Mesenteric fat pad (tissue), 1 donor: Measurements from ENCODE around the gene MBD5. TPM values are rescaled to one million over a fixed set of nuclear protein-coding genes. Genes with fewer than 3 reads are reported as not detected.

Experiments used
- DNase-seq: peaks from one replicate; pipeline ENCODE4 v3.0.0-alpha.2; 2020; ENCODE audit warnings: low spot score
- total RNA-seq: library from RNA; stranded (reverse); fragmentation: NEBNext Ultra II Directional; extraction: Animal tissue kit (Norgen Biotek cat#: 25700); gene quantifications from one replicate; pipeline ENCODE4 v1.2.1, GENCODE V29; 2021
- donor health status: DM: yes; HTN: yes; CAD: no.

MBD5 gene
- total RNA-seq, 1 donor from 2014 or later: 28.1 TPM

DNA sequence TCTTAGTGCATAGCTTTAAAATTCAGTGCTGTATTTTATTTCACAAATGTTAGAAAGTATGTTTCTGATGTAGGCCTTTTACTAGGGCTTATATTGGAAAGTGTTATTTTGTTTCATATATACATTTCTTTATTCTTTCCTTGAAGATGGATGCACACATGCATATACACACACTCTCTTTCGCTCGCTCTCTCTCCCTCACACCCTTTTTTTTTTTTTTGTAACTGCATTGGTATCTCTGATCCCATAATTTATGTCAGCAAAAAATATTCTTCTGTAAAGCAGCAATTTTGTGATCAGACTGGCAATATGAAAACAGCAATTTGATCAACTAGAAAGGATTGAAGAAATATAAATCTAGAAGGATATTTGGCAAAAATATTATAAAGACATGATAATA is 2.0 kb downstream of the MBD5 start:
- no peak for DNase-seq

DNA sequence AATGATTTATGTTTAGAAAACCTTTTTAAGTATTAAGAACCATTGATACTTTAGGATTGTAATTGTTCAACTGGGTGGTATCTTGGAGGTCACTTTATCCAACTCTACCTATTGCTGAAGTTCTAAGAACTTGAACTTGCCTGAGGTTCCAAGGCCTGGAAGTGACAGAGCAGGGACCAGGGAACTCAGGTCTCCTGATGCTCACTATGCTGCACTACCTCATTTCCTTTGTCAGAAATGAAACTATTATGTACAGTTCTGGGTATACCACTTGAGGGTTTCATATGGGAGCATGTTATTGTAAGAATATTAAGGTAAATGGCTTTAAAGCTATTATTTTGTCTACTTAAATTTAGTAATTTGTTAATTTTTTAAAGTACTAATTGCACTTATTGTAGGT is 3.0 kb downstream of the MBD5 start:
- DNase-seq: no peak

DNA sequence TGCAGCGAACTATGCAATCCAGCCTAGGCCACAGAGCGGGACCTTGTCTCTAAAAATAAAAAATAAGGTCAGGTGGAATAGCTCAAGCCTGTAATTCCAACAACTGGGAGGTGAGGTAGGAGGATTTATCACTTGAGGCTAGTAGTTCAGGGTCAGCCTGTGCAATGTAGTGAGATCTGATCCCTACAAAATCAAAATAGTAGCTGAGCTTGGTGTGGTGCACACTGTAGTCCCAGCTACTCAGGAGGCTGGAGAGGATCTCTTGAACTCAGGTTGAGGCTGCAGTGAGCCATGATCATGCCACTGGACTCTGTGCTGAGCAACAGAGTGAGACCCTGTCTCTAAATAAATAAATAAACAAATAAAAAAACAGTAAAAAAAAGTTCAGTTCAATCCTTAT is 5.7 kb downstream of the MBD5 start:
- no peak for DNase-seq

DNA sequence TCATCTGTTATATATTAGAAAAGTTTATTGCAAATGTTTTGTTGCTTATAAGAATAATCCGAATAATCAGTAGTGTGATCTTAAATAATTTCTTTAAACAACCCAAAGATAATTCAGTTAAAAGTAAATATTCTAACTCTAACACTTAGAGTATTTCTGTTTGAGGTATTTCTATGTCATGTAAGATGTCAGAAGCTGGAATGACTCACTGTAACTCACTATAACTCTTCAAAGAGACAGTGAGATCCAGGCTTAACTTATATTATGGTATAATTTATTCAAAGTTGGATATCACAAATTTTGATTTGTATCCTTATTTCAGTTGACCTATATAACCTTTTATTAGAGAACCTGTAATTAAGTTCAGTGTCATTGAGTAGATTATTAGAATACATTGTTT is 6.9 kb downstream of the MBD5 start:
- no peak for DNase-seq

DNA sequence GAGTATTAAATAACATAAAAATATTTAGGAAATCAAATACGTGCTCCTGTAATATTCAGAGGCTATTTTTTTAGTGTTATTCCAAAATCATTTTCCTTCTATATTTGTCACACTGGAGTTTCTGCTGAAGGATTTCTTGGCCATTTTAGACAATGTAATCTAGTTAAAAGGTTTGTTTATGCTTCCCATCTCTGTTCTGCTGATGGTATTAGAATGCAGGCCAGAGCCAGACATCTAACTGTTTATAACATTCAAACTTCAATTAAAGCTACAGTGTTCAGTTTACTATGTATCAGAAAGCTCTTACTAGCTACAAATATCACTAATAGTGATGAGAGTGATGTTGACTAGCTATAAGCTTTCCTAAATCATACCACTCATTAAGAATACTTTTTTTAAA is 7.9 kb downstream of the MBD5 start:
- DNase-seq: no peak

DNA sequence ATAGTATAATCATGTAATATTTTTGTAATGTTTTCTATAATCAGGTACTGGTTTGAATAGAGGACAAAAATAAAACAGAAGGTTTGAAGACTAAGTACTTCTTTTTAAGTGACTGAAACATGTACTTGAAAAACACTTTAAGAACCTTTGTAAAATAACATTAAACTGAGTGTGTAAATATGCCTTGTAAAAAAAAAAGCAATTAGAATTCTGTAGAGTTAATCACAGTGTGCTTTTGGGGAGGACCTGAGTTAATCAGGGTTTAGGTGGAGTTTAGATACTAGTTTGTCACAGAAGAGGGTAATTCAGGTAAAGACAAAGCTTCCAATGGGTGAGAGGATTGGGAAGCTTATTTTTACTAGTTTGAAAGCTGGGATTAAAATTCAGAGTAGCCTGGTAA is 10.3 kb downstream of the MBD5 start:
- DNase-seq: no peak

DNA sequence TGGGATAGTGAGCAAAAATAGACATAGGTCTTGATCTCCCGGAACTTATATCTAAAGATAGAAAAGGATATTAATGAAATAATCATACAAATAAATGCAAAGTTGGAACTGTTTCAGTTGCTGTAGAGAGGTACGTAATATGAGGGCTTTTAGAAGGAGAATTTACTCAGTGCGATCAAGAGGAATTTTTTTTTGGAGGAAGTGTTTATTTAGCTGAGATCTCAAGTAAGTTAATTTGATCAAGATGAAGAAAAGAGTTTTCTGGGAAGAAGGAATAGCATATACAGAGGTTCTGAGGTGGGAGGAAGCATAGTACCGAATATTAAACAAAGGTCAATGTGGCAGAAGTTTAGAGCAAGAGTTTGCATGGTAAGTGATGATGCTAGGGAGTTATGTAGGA is 11.3 kb downstream of the MBD5 start:
- DNase-seq: no peak

DNA sequence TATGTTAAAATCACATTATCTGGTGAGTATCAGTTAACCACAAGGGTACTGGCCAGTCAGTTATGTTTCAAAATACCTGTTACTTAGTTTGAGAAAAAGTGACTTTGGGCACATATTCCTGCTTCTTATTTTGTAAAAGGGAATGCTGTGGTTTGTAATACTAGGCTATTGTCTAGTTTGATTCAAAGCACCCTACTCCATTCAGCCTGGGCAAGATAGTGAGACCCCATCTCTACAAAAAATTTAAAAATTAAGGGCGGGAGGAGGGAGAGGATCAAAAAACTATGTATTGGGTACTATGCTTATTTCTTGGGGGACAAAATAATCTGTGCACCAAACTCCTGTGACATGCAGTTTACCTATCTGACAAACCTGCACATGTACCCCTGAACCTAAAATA is 18.9 kb downstream of the MBD5 start:
- no peak for DNase-seq

DNA sequence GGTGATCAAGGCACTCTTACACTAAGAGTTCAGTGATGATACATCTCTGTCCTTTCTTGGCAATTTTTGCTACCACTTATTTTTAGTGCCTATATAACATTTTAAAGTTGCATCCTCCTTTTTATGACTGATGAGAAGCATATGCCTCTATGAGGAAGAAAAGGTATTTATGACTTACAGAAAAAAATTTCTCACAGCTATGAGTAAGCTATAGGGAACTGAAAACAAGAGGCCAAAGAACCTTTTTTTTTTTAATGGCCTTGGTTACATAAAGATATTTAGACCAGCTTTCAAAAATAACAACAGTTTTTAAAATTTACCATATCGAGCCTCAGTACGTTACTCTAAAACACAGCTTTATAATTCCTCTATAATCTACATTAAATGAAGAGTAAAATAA is 21.3 kb downstream of the MBD5 start:
- DNase-seq: no peak

DNA sequence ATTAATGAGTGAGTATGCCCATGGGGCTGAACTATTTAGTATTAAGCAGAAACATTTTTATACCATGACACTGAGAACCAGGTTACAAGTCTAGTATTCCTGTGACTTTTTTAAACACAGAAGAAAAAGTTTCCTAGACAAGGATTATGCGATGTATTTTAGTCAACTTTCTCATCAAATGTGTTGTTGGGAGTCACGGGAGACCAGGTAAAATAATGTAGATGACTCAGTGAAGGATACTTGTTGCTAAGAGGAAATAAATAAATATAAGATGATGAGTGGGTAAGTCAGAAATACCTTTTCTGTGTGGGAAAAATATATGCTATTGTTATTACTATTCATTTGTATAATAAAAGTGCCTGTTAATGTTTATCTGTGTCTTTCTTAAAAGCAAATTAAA is 23.4 kb downstream of the MBD5 start:
- no peak for DNase-seq

DNA sequence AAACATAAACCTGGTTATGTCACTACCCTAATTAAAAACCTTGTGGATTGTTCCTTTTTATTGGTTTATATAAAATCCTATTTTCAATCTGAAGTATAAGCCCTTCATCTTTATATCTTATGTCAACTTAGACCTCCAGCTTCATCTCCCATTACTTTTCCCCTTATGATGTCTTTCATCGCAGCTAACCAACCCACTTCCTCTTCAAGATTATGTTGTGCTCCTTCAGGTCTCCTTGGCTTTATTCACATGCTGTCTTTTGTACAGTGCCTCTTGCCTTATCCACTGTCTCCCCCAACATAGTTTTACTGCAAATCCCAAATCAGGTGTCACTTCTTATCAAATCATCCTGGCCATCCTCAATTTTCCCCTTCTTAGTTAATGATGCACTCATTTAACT is 25.9 kb downstream of the MBD5 start:
- DNase-seq: no peak

DNA sequence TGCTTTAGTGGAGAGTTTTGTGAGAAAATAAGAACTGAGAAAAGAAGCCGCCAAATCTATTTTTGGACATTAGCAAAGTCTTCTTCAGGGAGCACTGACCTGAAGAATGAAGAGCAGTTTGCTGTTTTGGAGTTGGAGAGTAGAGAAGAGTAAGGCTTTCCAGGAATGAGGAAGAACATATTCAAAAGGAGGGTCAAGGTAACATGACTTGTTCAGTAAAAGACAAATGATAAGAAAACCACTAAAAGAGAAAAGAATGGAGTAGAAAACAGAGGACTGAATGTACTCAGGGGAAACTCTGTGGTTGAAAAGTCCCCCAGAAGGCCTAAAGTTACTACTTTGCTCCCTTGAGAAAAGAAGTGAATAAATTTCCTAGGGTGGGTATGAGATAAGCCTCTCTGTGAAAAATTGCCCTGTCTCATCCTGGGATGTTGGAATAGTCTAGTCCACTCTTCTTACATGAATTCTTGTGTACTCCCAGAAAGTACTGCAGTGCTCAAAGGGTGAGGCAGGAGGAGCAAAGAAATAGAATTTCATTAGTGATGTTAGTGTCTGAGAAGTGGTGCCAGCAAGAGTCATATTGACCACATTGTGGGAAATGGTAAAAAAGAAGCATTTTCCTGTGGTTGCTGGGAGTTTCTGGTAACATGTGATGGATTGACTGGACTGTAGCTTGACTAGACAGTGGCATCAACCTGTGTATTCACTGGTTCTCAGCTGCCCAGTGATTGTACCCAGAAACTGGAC is 27.8 kb downstream of the MBD5 start:
- DNase-seq: no peak

DNA sequence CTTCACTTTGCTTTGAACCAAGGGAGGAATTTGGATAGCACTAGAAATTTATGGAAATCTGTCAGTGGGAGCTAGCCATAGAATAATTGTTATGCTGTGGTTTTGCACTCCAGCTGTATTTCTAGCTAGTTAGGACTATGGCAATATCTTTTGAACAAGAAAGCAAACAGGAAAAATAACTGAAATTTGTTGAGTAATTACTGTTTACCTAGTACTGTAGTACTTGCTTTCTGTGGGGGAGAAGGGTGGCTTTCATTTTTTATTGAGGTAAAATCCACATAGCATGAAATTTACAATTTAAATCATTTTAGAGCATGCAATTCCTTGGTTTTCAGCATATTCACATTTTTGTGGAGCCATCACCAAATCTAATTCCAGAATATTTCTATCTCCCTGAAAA is 28.4 kb downstream of the MBD5 start:
- DNase-seq: no peak

DNA sequence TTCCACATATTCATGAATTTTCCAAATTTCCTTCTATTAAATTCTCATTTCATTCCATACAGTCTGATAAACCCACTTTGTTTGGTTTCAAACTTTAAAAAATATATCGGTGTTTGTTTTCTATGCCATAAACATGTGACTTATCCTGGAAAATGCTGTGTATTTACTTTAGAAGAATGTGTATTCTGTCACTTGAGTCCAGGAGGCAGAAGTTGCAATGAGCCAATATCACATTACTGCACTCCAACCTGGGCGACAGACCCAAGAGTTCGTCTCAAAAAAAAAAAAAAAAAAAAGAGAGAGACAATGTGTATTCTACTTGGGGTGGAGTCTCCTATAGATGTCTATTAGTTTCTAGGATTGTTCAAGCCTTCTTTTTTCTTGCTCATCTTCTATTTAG is 31.8 kb downstream of the MBD5 start:
- DNase-seq: no peak

DNA sequence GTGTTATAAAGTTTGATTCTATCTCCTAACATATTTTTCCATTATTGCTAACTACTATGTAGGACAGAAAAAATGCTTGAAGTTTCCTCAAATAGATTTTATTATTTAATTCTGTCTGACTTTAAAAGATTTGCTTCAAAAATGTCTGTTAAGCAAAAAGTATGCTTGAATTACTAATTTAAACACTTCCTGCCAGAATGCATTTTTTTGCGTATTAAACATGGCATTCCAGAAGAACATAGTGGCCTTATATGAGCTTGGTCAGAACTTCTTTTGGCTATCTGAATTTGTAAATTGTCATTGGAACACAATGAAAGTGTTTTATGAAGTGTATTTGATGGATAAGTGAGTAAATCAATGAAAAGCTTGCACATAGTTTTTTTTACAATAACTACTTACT is 37.8 kb downstream of the MBD5 start:
- DNase-seq: no peak

DNA sequence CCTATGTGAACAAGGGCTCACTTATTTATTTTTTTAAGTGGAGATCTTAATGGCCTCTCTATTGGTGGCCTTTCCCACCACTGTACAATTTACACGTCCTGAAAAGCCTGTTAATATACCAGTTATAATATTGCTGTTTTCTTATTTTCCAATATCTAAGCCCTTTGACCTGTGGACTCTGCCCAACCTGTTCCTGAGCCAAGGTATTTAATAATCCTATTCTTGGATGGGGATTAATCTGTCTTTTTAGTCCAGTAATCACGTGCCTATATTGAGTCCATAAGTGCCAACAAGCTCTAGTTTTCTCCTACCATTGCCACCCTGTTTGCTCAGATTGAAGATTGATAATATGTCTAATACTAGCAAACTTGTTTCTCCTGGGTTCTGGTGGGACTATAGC is 42.7 kb downstream of the MBD5 start:
- DNase-seq: no peak

DNA sequence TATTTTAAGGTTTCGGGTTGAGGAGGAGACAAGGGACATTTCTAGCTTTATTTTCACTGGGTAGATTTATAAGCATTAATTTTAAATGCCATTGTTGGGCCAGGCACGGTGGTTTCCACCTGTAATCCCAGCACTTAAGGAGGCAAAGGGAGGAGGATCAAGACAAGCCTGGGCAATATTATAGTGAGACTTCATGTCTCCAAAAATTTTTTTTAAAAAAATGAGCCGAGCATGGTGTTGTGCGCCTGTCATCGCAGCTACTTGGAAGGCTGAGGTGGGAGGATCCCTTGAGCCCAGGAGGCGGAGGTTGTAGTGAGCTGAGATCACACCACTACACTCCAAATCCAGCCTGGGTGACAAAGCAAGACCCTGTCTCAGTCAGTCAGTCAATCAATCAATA is 45.0 kb downstream of the MBD5 start:
- DNase-seq: no peak

DNA sequence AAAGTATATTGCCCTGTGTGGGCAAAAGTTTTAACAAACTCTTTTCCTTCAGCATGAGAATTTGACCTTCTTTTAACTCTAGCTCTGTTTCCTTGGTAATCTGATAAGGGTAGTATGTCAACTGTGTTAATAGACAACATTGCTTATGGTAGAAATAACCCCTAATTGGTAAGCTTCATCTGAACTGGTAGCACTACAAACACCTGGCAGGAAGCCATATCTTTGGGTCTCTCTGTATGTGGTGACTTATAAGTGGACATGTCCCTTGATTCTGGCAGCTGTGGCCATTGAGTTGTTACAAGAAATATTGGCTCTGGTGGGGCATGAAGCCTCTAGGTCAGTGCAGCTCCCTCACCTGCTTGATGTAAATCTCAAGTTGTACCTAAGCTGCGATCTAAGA is 46.9 kb downstream of the MBD5 start:
- DNase-seq: no peak

DNA sequence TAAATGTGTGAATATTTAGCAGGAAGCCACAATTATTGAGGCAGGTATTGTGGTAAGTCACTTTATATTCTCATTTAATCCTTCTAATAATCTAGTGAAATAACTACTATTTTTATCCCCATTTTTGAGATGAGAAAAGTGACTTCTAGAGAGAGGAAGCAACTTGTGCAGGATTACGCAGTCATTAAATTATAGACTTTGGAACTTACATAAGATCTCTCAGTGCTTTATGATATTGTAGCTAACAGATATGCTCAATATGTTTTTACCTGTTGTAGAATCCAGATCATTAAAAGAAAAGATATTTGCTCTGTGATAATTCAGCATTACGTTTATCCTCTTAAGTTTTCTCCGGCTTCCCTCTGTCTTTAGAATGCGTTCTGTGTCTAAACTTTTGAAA is 50.5 kb downstream of the MBD5 start:
- no peak for DNase-seq

DNA sequence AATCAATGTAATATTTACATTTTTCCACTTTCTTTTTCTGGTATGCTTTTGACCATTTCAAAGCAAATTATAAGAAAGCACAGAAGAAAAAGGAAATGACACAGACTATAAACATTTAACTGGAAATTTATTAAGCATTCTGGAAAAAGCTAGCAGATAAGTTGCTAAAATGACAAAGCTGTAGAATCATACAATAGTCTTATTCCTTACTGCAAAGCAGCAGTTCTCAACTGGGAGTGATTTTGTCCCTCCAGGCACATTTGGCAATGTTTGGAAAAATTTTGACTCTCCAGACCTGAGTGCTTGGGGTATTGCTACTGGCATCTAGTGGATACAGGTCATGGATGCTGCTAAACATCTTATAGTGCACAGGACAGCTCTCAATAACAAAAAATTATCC is 75.1 kb downstream of the MBD5 start:
- no peak for DNase-seq

DNA sequence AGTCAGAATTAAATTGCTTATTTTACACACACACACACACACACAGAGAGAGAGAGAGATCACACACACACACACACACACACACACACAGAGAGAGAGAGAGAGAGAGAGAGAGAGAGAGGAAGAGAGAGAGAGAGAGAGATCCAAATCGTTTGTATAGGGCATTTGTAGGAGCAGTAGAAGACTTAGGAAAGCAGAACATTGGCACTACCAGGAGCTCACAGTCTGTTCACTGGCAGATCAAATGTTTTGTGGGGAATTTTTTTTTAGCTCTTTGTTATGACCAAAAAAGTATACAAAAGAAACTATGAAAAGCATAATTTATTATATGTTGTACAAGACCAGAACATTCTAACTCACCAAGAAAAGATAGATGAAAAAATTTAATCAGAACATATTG is 81.8 kb downstream of the MBD5 start:
- DNase-seq: no peak

DNA sequence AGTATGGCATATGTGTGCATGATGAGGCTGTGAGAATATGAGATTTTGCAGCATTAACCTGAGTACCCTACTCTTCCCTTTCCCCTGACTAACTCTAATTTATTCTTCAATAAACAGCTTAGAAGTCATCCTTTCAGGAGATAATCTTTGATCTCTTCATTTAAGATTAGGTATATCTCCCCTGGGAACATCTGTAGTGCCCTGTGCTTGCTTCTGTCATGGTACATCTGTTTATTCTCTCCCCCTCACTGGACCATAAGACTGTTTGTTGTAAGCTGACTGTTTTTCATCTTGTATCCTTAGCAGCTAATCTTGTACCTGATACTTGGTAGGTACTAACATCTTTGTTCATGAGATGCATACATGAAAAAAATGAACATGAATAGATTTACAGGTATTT is 83.1 kb downstream of the MBD5 start:
- no peak for DNase-seq

DNA sequence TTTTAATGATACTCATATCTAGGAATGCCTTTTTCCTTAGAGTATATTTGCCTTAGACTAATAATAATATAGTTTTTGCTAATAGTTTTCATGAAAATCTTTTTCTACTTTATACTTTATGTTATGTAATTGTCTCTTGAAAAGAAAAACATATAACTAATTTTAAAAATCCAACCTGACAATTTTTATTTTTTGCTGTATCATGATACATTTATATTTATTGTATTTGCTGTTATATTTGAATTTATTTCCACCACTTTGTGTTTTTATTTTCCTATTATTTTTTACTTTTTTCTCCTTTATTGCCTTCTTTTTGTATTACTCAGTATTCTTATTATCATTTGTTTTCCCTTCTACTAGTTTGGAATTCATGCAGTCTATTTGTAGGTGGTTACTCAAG is 85.4 kb downstream of the MBD5 start:
- DNase-seq: no peak

DNA sequence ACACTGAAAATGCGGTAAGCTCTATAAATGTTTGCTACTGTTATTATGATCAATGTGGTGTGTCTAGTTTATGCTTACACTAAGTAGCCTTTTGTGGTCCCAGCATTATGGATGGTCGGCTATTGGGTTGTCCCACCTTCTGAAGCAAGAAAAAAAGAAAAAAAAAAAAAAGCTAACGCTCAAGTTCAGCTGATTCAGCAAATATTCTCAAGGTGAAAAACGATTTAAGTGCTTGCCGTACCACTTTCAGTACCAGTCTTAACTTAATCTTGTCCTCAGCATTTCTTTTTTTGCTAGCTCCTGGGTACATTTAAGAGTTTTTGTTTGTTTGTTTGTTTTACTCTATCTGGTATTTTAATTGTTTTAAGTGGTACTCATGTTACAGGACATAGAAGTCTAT is 87.5 kb downstream of the MBD5 start:
- DNase-seq: no peak
